ENCODE data around the gene CD9. TPM values are rescaled to one million over a fixed set of nuclear protein-coding genes. Genes with fewer than 3 reads are reported as not detected.

CD9 gene
- total and polyA plus RNA-seq, 2 donors (not counting 1 experiment from before 2014, with no cell fraction given) = 7.2 to 12.8 TPM

DNA sequence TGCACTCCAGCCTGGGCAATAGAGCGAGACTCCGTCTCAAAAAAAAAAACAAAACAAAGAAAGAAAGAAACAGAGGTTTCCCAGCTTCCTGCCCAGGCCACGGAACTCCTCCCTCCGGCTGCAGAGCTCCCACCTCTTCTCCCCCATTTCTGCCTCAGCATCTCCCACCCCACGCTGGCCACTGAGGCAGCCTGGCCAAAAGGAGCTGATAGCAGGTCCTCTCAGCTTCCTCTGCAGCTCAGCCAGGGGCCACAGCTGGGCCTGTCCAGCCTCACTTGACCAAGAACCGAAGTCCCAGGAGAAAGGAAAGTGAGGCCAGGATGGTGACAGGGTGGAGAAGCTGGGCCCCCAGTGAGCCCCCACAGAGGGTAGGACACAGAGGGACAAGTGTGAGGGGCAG, 33.4 kb upstream of the CD9 start:
- POLR2A ChIA-PET = no interaction called here

More for the DNA sequence above, 33.4 kb upstream of the CD9 start:
- H3K36me3 ChIP-seq (replicated peaks in 1 of 2; ENCODE audit: control extremely low read depth in 1 of 2, control insufficient read depth in 1 of 2, extremely low read depth in 1 of 2, insufficient read depth in 2 of 2, low read length in 1 of 2) = no peaks in the 10 kb centered on the region
- TF ChIP-seq EZH2 (IDR thresholded peaks at IDR 0.05; ENCODE audit: borderline replicate concordance, insufficient read depth, low read depth, low read length, poor library complexity, severe bottlenecking) = no peak
- TF ChIP-seq, protein P1, sequence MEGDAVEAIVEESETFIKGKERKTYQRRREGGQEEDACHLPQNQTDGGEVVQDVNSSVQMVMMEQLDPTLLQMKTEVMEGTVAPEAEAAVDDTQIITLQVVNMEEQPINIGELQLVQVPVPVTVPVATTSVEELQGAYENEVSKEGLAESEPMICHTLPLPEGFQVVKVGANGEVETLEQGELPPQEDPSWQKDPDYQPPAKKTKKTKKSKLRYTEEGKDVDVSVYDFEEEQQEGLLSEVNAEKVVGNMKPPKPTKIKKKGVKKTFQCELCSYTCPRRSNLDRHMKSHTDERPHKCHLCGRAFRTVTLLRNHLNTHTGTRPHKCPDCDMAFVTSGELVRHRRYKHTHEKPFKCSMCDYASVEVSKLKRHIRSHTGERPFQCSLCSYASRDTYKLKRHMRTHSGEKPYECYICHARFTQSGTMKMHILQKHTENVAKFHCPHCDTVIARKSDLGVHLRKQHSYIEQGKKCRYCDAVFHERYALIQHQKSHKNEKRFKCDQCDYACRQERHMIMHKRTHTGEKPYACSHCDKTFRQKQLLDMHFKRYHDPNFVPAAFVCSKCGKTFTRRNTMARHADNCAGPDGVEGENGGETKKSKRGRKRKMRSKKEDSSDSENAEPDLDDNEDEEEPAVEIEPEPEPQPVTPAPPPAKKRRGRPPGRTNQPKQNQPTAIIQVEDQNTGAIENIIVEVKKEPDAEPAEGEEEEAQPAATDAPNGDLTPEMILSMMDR (IDR thresholded peaks at IDR 0.05) = no peak
- peak overlapping the region; percentile 31 for H3K4me2 ChIP-seq (replicated peaks; ENCODE audit: low read depth, low read length, poor library complexity, severe bottlenecking)
- H2AFZ ChIP-seq (ENCODE audit: insufficient read depth, low read depth, low read length, poor library complexity, severe bottlenecking) = peak overlapping the region; percentile 32
- no peak overlapping the region for H3K4me3 Mint-ChIP-seq
- H3K27me3 Mint-ChIP-seq = no peaks in the 10 kb centered on the region
- no peaks in the 10 kb centered on the region for H3K27me3 ChIP-seq (replicated peaks in 1 of 4; ENCODE audit: control extremely low read depth in 1 of 4, control insufficient read depth in 3 of 4, insufficient read depth in 4 of 4, low read length in 3 of 4)
- no peaks in the 10 kb centered on the region for H3K79me2 ChIP-seq (ENCODE audit: control insufficient read depth, insufficient read depth, low read length)
- H3K9ac ChIP-seq (ENCODE audit: low read length) = no peak overlapping the region
- no peaks in the 10 kb centered on the region for H3K9me3 Mint-ChIP-seq (ENCODE audit: insufficient read depth)
- DNase-seq (no peak), ATAC-seq (ENCODE audit: low read depth) (no peak)
- CTCF ChIA-PET = no interaction called here
- H3K4me3 ChIP-seq (ENCODE audit: control extremely low read depth in 1 of 5, extremely low read depth in 1 of 5, insufficient read depth in 1 of 5, low read depth in 2 of 5, low read length in 4 of 5) = no peak overlapping the region
- H3K27ac ChIP-seq (ENCODE audit: low read length in 2 of 2) = peak overlapping the region in 1 of 2 donors; percentile 48
- H3K4me1 ChIP-seq (ENCODE audit: control insufficient read depth in 2 of 2, insufficient read depth in 2 of 2, low read length in 2 of 2) = peaks cover 15 to 17% of the 10 kb centered on the region in 2 donors
- intact Hi-C loops (cut with micrococcal nuclease) = no loop called here
- no peak overlapping the region for H3K27ac Mint-ChIP-seq
- no peaks in the 10 kb centered on the region for H4K20me1 ChIP-seq (ENCODE audit: control insufficient read depth, insufficient read depth, low read length, poor library complexity, severe bottlenecking)
- H3K4me1 Mint-ChIP-seq = peaks cover 16% of the 10 kb centered on the region
- WGBS (ENCODE audit: insufficient coverage) = 56% methylated on average over 6 of the region's 6 CpGs
- peaks cover 0 to 7% (median 0%) of the 10 kb centered on the region in 3 donors for H3K9me3 ChIP-seq (ENCODE audit: control extremely low read depth in 1 of 3, control insufficient read depth in 2 of 3, insufficient read depth in 1 of 3, low read length in 2 of 3)

Data from B cell (primary cell).